GM18505 (cell line): ENCODE results near the gene ADAM22.
"Not testable (repeated sequence)": the region's sequence is repeated elsewhere in the genome, so short reads cannot be mapped to it uniquely, and the experiment has no call there.

Experiments used
- ATAC-seq: cut with Tn5 transposase; IDR thresholded peaks from one replicate; pipeline ENCODE4 v1.9.1; 2021; ENCODE audit not compliant: unreplicated experiment
- POLR2A ChIP-seq: IDR thresholded peaks from 4 replicates; pipeline ENCODE4 v1.6.1; 2011; ENCODE audit warnings: borderline replicate concordance; ENCODE audit not compliant: insufficient read depth, insufficient read length; ENCODE audit errors: extremely low read depth

The ADAM22 gene

DNA sequence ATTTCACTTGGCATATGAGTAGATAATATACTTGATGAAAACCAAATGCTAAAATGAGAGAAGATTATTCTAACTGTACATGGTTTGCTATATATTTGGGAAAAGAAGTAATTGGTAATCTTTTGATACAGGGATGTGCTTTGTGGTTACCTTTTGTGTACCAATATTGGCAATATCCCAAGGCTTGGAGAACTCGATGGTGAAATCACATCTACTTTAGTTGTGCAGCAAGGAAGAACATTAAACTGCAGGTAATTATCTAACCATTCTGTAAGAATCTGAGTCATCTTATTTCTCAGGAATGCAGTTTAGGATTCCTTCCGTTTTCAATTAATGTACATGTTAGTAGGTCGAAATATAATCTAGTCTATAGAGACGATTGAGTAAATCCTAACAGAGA, 221.7 kb downstream of the ADAM22 start:
- no peak for TF ChIP-seq POLR2A
- ATAC-seq, result no peak

DNA sequence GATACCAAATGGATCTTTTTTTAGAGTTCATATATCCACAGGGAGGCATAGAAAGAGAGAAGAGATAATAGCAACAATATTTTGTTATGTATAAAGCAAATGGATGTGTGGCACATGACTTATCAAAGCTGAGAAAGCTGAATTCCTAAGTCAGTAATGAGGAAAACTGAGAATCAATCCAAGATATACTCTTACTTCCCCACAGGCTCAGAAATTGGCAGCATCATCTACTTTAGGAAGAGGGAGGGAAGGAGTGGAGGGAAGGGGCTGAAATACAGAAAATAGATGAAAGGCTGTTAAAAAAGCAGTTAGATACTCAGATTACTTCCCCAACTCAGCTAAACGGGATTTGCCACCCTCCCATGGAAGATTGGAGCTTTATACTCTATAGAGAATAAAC, 222.3 kb downstream of the ADAM22 start:
- TF ChIP-seq POLR2A, result no peak
- no peak for ATAC-seq

DNA sequence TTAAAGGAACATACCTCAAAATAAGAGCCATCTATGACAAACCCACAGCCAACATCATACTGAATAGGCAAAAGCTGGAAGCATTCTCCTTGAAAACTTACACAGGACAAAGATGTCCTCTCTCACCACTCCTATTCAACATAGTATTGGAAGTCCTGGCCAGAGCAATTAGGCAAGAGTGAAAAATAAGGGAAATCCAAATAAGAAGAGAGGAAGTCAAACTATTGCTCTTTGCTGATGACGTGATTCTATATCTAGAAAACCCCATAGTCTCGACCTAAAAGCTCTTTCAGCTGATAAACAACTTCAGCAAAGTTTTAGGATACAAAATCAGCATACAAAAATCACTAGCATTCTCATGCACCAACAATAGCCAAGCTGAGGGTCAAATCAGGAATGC, 225.7 kb downstream of the ADAM22 start:
- not testable (repeated sequence) for ATAC-seq

DNA sequence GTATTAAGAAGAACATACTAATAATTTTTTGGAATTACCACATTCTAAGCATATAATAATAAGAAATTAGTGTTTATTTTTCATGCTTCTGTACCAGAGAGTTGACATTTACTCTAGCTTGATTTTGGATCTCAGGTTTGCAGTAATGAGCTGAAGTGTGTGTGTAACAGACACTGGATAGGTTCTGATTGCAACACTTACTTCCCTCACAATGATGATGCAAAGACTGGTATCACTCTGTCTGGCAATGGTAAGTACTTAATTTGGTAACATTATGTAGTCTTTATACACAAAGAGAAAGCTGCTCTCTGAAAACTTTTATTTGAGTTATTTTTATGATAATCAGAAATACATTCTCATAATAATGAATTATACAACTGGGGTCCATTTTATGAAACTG, 231.6 kb downstream of the ADAM22 start:
- ATAC-seq, result no peak
- TF ChIP-seq POLR2A, result no peak

DNA sequence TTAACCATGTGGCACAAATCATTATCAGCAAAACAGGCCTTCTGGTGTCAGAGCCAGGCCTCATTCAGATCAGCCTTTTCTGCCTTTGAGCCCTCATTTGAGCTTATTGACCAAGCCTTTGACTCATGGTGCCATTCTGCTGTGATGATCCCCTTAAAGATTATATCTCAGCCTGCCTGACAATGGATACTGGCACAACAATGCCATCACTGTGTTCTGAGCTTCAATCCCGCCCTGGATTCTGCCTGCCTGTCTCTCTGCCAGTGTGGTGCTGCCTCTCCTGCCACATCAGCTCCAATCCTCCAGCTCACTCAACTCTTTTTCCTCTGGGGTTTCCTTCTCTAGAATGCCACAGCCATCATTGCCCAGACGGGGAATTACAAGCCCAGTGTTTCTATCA, 233.2 kb downstream of the ADAM22 start:
- TF ChIP-seq POLR2A, result no peak
- no peak for ATAC-seq

DNA sequence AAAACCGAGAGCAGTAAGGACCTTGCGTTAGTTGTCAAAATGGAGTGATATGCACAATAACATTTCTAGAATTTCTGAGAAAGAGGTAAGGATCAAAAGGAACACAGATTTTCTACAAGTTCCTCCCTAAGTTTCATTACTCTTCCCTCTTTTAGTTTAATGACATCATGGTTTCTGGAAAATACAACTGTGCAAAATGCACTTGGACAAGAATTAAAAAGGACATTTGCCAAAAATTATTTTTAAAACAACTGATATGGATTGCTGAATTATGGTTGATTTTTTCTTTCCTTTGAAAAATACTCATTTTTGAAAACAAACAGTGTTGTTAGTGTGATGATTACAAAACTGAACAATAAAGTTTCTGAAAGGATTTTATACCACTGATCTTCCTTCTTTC, 233.7 kb downstream of the ADAM22 start:
- TF ChIP-seq POLR2A, result no peak
- no peak for ATAC-seq

DNA sequence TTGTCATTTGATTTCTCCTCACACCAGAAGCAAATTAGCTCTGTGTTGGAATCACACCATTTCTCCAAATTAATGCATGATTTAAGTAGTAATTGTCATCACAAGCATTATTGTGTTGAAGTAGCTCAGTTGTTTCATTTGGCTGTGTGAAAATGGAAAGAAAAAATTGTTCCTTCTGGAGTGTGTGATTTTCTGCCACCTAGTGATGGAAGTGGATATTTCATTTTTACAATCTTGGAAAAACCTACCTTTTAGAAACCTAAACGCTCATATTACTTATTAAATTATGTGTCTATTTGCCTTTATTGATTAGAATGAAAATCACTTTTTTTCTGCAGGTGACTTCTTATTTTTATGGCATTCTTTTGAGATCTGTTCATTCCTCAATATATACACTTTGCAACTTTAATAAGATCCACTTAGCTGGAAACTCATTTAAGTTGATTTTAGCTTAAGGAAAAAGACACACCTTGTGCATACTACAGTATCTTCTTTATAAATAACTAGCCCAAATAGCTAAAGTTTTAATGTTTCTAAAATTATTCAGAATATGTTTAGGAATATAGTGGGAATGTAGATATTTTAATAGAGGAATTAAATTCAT, 235.8 kb downstream of the ADAM22 start:
- no peak for ATAC-seq
- no peak for TF ChIP-seq POLR2A

DNA sequence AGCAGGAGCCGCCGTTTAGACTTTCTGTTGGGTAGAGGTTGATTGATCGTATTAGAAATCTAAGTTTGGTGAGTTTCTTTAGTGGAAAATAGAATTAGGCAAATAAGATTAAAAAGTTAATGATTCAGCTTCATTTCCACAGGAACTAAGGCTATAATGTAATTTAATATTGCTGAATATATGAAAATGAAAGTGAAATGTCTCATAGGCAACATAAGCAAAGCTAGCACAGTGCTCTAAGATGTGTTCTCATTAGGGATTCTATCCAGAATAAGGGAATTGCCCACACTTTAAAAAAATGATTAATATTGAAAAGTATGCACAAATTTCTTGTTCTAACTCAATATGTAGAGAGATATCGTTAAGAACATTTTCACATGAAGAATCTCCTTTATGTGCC, 238.8 kb downstream of the ADAM22 start:
- ATAC-seq, result no peak
- no peak for TF ChIP-seq POLR2A

DNA sequence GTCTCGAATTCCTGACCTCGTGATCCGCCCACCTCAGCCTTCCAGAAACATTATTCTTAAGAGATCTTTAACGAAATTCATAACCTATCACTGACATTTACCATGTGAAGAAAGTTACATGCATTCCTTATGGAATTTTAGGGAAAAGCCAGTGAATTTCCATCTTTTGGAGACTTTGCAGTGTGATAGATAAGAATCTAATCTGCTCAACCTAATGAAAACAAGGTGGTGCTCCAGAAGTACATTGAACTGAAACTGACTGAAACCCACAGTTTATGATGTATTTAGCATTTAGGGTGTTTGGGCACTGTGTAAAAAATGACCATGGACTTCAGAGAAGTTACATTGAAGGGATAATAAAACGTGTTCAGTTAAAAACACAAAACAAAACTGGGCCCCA, 242.1 kb downstream of the ADAM22 start:
- no peak for ATAC-seq
- TF ChIP-seq POLR2A, result no peak

DNA sequence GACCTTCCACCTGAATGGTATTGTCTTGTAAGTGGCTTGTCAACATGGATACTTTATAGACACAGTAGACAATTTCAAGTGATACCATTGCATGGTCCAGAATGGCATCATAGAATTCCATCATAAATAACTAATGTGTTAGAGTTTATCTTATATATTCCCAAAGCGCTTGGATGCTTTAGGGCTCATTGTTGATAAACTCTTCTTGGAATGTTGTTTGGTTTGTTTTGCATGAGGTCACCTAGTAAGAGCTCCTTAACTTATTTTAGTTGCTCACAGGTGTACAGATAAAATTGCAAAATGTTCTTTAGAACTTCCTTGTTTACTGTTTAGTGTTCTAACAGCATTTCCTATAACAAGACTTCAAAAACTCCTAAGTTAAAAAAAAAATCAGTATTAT, 249.0 kb downstream of the ADAM22 start:
- no peak for TF ChIP-seq POLR2A
- ATAC-seq, result no peak

DNA sequence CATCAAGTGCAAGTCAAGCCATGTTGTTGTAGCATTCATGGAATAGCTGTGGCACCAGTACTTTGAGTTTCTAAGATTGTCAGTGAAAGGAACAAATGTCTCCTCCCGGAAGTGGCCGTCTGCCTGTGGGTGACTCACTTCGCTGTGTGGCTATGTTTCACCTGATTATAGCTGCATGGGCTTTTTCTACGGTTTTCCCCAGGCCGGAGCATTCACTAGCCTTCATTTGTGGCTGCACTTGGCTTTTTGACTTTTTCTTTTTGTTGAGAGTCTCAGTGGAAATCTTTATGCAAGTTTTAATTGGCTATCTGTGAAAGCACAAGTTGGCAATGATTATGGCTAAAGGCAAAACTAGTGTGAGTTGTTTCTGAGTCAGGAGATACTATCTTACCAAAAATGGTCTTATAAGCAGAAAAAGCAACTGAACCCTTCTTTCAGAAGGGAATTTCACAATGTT, 250.8 kb downstream of the ADAM22 start:
- no peak for ATAC-seq
- TF ChIP-seq POLR2A, result no peak

DNA sequence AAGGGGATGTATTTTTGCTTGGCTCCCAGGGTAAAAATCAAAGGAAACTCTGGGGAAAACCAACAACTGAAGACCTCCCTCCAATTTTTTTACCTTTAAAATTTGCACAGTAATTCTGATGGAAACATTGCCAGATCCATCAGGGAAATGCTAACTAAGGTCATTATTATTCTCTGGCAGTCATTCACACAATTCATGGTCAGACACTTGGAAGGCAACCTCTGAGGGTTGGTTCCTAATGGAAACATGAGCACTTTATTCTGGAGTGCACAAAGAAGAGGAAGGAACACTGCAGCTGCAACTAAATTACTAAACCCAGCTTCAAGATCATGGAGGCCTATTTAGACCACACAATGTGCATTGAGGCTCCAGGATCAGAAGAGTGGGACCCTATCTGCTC, 251.6 kb downstream of the ADAM22 start:
- no peak for ATAC-seq
- TF ChIP-seq POLR2A, result no peak

DNA sequence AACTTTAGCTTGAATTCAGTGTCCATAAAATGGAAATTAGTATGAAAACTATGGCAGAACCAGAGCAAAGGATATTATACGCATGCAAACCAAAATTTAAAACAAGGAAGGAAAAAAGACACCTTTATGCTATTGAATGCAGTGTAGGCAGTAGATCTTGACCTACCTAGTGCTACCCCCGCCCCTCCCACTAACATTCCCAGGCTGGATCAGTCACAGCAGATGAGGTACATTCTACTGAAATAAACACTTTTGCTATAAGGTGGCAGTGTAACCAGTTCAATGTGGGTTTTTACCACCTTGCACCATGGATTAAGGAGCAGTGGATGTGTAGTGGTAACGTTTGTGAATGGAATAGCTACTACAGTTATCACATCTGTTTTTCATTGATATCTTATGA, 257.9 kb downstream of the ADAM22 start:
- no peak for TF ChIP-seq POLR2A
- ATAC-seq, result no peak

DNA sequence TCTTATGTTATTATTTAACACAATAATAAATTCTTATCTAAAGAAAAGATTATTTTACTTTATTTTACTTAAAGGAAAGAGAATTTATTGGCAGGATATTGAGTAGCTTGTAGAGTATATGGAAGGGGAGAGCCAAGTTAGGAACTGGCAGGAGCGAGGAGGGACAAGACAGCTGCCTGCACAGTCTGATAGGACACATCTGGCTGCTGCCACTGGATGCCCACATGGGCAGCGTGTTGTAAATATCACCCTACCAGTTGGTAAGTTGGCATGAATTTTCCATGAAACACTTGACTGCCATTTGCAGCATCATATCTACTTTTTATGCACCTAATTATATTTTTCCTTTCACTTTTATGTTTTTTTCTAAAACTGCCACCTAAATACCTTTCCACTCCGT, 266.2 kb downstream of the ADAM22 start:
- TF ChIP-seq POLR2A, result no peak
- no peak for ATAC-seq

DNA sequence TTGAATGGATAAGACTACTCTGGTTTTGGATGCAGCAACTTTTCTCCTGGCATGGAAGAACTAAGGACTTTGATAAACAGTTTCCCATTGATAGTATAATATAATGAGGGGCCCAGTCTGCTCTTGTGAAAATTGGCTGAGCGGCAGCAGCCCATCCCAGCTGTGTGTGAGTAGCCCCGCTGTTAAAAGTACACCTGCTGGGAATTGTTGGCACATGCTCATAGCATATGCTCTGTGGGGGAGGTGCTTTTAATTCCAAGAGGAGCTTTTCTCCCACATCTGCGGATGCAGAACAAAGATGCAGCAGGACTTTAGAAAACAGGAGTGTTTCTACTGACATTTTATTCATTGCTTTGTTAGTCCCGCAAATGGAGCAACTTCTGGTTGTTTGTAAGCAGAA, 266.7 kb downstream of the ADAM22 start:
- no peak for TF ChIP-seq POLR2A
- no peak for ATAC-seq
